ENCODE results near the gene DSN1. TPM values are rescaled to one million over a fixed set of nuclear protein-coding genes. Genes with fewer than 3 reads are reported as not detected.
"Not testable (repeated sequence)": the region's sequence is repeated elsewhere in the genome, so short reads cannot be mapped to it uniquely, and the experiment has no call there.

The DSN1 gene
- total RNA-seq, 2 experiments from 2014 or later = 23.0 to 24.7 TPM

GRCh38 chr20:36808317-36809257, 35.0 kb upstream of the DSN1 start:
- DNase-seq = peak; percentile 87
- H3K36me3 Mint-ChIP-seq (ENCODE audit: low read depth) = no peaks in the 10 kb centered on the region
- no peaks in the 10 kb centered on the region for H3K4me1 Mint-ChIP-seq (ENCODE audit: low read depth)
- no peak overlapping the region for H3K27ac Mint-ChIP-seq
- CTCF ChIA-PET = interaction anchor here (0.5 to 2.8 kb wide), 51 partner anchors 8 to 1275 kb away, joined by 3 to 17 read pairs (median 3); partner anchors contain the start of gene DSN1
- no peaks in the 10 kb centered on the region for H3K9me3 Mint-ChIP-seq
- intact Hi-C loops (cut with micrococcal nuclease) = loop anchor here (2.0 kb wide), 1 partner anchor 78 kb away; no protein-coding TSS in a partner anchor
- no peak overlapping the region for H3K4me3 Mint-ChIP-seq
- H3K27me3 Mint-ChIP-seq (ENCODE audit: low read depth) = no peaks in the 10 kb centered on the region

GRCh38 chr20:36806049-36806448, 32.5 kb upstream of the DSN1 start:
- H3K4me3 Mint-ChIP-seq = no peak overlapping the region
- intact Hi-C loops (cut with micrococcal nuclease) = no loop called here
- no peak for DNase-seq
- H3K27me3 Mint-ChIP-seq (ENCODE audit: low read depth) = no peaks in the 10 kb centered on the region
- H3K27ac Mint-ChIP-seq = no peak overlapping the region
- CTCF ChIA-PET = no interaction called here
- H3K9me3 Mint-ChIP-seq = no peaks in the 10 kb centered on the region
- no peaks in the 10 kb centered on the region for H3K36me3 Mint-ChIP-seq (ENCODE audit: low read depth)
- H3K4me1 Mint-ChIP-seq (ENCODE audit: low read depth) = no peaks in the 10 kb centered on the region

GRCh38 chr20:36805396-36805795, 31.8 kb upstream of the DSN1 start:
- no peaks in the 10 kb centered on the region for H3K27me3 Mint-ChIP-seq (ENCODE audit: low read depth)
- H3K4me1 Mint-ChIP-seq (ENCODE audit: low read depth) = no peaks in the 10 kb centered on the region
- no peak overlapping the region for H3K4me3 Mint-ChIP-seq
- intact Hi-C loops (cut with micrococcal nuclease) = no loop called here
- no peak overlapping the region for H3K27ac Mint-ChIP-seq
- H3K9me3 Mint-ChIP-seq = no peaks in the 10 kb centered on the region
- H3K36me3 Mint-ChIP-seq (ENCODE audit: low read depth) = no peaks in the 10 kb centered on the region
- no peak for DNase-seq
- CTCF ChIA-PET = interaction anchor here (1.2 kb wide), 1 partner anchor 10 kb away, joined by 3 read pairs; no protein-coding TSS in a partner anchor

GRCh38 chr20:36804425-36804824, 30.9 kb upstream of the DSN1 start:
- Mint-ChIP-seq H3K36me3 (ENCODE audit: low read depth) (no peaks in the 10 kb centered on the region), H3K4me3 (no peak overlapping the region), H3K4me1 (ENCODE audit: low read depth) (no peaks in the 10 kb centered on the region), H3K9me3 (no peaks in the 10 kb centered on the region), H3K27me3 (ENCODE audit: low read depth) (no peaks in the 10 kb centered on the region), H3K27ac (no peak overlapping the region)
- CTCF ChIA-PET = interaction anchor here (0.9 to 1.2 kb wide), 2 partner anchors 11 to 85 kb away, joined by 3 read pairs; no protein-coding TSS in a partner anchor
- intact Hi-C loops (cut with micrococcal nuclease) = no loop called here
- DNase-seq = no peak

- DNase-seq = no peak
- Mint-ChIP-seq H3K36me3 (ENCODE audit: low read depth) (no peaks in the 10 kb centered on the region), H3K4me1 (ENCODE audit: low read depth) (no peaks in the 10 kb centered on the region), H3K27me3 (ENCODE audit: low read depth) (no peaks in the 10 kb centered on the region), H3K4me3 (no peak overlapping the region), H3K27ac (no peak overlapping the region), H3K9me3 (no peaks in the 10 kb centered on the region)
- CTCF ChIA-PET = interaction anchor here (0.5 to 1.3 kb wide), 4 partner anchors 12 to 485 kb away, joined by 4 to 8 read pairs (median 4); partner anchors contain the start of gene DSN1
- intact Hi-C loops (cut with micrococcal nuclease) = no loop called here
Observed at GRCh38 chr20:36802326-36803222, 29.0 kb upstream of the DSN1 start.

- no peak overlapping the region for H3K4me3 Mint-ChIP-seq
- no peak for DNase-seq
- H3K27me3 Mint-ChIP-seq (ENCODE audit: low read depth) = no peaks in the 10 kb centered on the region
- CTCF ChIA-PET = interaction anchor here (1.3 kb wide), 1 partner anchor 8 kb away, joined by 9 read pairs; no protein-coding TSS in a partner anchor
- H3K27ac Mint-ChIP-seq = no peak overlapping the region
- no peaks in the 10 kb centered on the region for H3K4me1 Mint-ChIP-seq (ENCODE audit: low read depth)
- intact Hi-C loops (cut with micrococcal nuclease) = no loop called here
- H3K36me3 Mint-ChIP-seq (ENCODE audit: low read depth) = no peaks in the 10 kb centered on the region
- no peaks in the 10 kb centered on the region for H3K9me3 Mint-ChIP-seq
Observed at GRCh38 chr20:36800410-36800809, 26.8 kb upstream of the DSN1 start.

GRCh38 chr20:36799313-36799712, 25.8 kb upstream of the DSN1 start:
- H3K36me3 Mint-ChIP-seq (ENCODE audit: low read depth); H3K4me1 Mint-ChIP-seq (ENCODE audit: low read depth); H3K27me3 Mint-ChIP-seq (ENCODE audit: low read depth); intact Hi-C loops (cut with micrococcal nuclease); H3K4me3 Mint-ChIP-seq; H3K27ac Mint-ChIP-seq; DNase-seq; H3K9me3 Mint-ChIP-seq: not testable (repeated sequence)
- CTCF ChIA-PET = interaction anchor here (1.0 to 1.3 kb wide), 2 partner anchors 9 to 14 kb away, joined by 3 to 9 read pairs; no protein-coding TSS in a partner anchor

GRCh38 chr20:36796875-36797274, 23.3 kb upstream of the DSN1 start:
- no peak for DNase-seq
- H3K36me3 Mint-ChIP-seq (ENCODE audit: low read depth) = no peaks in the 10 kb centered on the region
- no peak overlapping the region for H3K4me3 Mint-ChIP-seq
- no peak overlapping the region for H3K27ac Mint-ChIP-seq
- H3K9me3 Mint-ChIP-seq = no peaks in the 10 kb centered on the region
- intact Hi-C loops (cut with micrococcal nuclease) = no loop called here
- CTCF ChIA-PET = interaction anchor here (2.4 kb wide), 1 partner anchor 12 kb away, joined by 12 read pairs; no protein-coding TSS in a partner anchor
- H3K4me1 Mint-ChIP-seq (ENCODE audit: low read depth) = no peaks in the 10 kb centered on the region
- H3K27me3 Mint-ChIP-seq (ENCODE audit: low read depth) = no peaks in the 10 kb centered on the region

GRCh38 chr20:36796117-36796516, 22.6 kb upstream of the DSN1 start:
- H3K4me1 Mint-ChIP-seq (ENCODE audit: low read depth) = no peaks in the 10 kb centered on the region
- no peaks in the 10 kb centered on the region for H3K27me3 Mint-ChIP-seq (ENCODE audit: low read depth)
- no peaks in the 10 kb centered on the region for H3K9me3 Mint-ChIP-seq
- H3K27ac Mint-ChIP-seq = no peak overlapping the region
- H3K4me3 Mint-ChIP-seq = no peak overlapping the region
- DNase-seq = no peak
- no peaks in the 10 kb centered on the region for H3K36me3 Mint-ChIP-seq (ENCODE audit: low read depth)
- intact Hi-C loops (cut with micrococcal nuclease) = no loop called here
- CTCF ChIA-PET = interaction anchor here (0.5 to 1.3 kb wide), 3 partner anchors 13 to 91 kb away, joined by 3 to 9 read pairs (median 4); no protein-coding TSS in a partner anchor

GRCh38 chr20:36795691-36796090, 22.1 kb upstream of the DSN1 start:
- H3K27ac Mint-ChIP-seq = no peak overlapping the region
- DNase-seq = no peak
- intact Hi-C loops (cut with micrococcal nuclease) = no loop called here
- no peaks in the 10 kb centered on the region for H3K36me3 Mint-ChIP-seq (ENCODE audit: low read depth)
- no peak overlapping the region for H3K4me3 Mint-ChIP-seq
- no peaks in the 10 kb centered on the region for H3K27me3 Mint-ChIP-seq (ENCODE audit: low read depth)
- CTCF ChIA-PET = interaction anchor here (0.5 to 1.3 kb wide), 4 partner anchors 13 to 91 kb away, joined by 3 to 9 read pairs (median 4); no protein-coding TSS in a partner anchor
- no peaks in the 10 kb centered on the region for H3K4me1 Mint-ChIP-seq (ENCODE audit: low read depth)
- no peaks in the 10 kb centered on the region for H3K9me3 Mint-ChIP-seq

GRCh38 chr20:36794116-36794474, 20.5 kb upstream of the DSN1 start:
- CTCF ChIA-PET = interaction anchor here (0.8 kb wide), 1 partner anchor 1888 kb away, joined by 3 read pairs; no protein-coding TSS in a partner anchor
- H3K36me3 Mint-ChIP-seq (ENCODE audit: low read depth) = no peaks in the 10 kb centered on the region
- DNase-seq = no peak
- H3K27me3 Mint-ChIP-seq (ENCODE audit: low read depth) = no peaks in the 10 kb centered on the region
- no peaks in the 10 kb centered on the region for H3K4me1 Mint-ChIP-seq (ENCODE audit: low read depth)
- no peak overlapping the region for H3K27ac Mint-ChIP-seq
- H3K4me3 Mint-ChIP-seq = no peak overlapping the region
- intact Hi-C loops (cut with micrococcal nuclease) = no loop called here
- H3K9me3 Mint-ChIP-seq = no peaks in the 10 kb centered on the region

Data from activated naive CD4-positive, alpha-beta T cell treated with anti-CD3 and anti-CD28 coated beads for 36 hours (primary cell).